ENCODE measurements around the gene RAB17. TPM values are rescaled to one million over a fixed set of nuclear protein-coding genes. Genes with fewer than 3 reads are reported as not detected.
A peak's percentile ranks its signal among the peaks of the same experiment; 100 is the strongest.

The RAB17 gene
- total RNA-seq, 1 donor from 2014 or later = 49.9 TPM

- H3K9me3 Mint-ChIP-seq (ENCODE audit: low read depth) = no peaks in the 10 kb centered on the region
- no peak for DNase-seq (ENCODE audit: low spot score, unreplicated experiment)
- no peak overlapping the region for H3K4me3 Mint-ChIP-seq (ENCODE audit: low read depth)
- peaks cover 5% of the 10 kb centered on the region for H3K27me3 Mint-ChIP-seq
- peaks cover 4% of the 10 kb centered on the region for H3K4me1 Mint-ChIP-seq (ENCODE audit: low read depth)
- TF ChIP-seq CTCF (IDR thresholded peaks at IDR 0.05; ENCODE audit: unreplicated experiment) = no peak
- H3K27ac Mint-ChIP-seq = no peak overlapping the region
- no peaks in the 10 kb centered on the region for H3K36me3 Mint-ChIP-seq (ENCODE audit: insufficient read depth)
Measured at GRCh38 chr2:237547841-237548416, 42.6 kb downstream of the RAB17 start.

GRCh38 chr2:237546876-237547395, 43.6 kb downstream of the RAB17 start:
- H3K36me3 Mint-ChIP-seq (ENCODE audit: insufficient read depth) = no peaks in the 10 kb centered on the region
- TF ChIP-seq CTCF (IDR thresholded peaks at IDR 0.05; ENCODE audit: unreplicated experiment) = no peak
- no peak overlapping the region for H3K4me3 Mint-ChIP-seq (ENCODE audit: low read depth)
- peaks cover 4% of the 10 kb centered on the region for H3K4me1 Mint-ChIP-seq (ENCODE audit: low read depth)
- H3K27me3 Mint-ChIP-seq = peaks cover 5% of the 10 kb centered on the region
- H3K9me3 Mint-ChIP-seq (ENCODE audit: low read depth) = no peaks in the 10 kb centered on the region
- H3K27ac Mint-ChIP-seq = peak overlapping the region; percentile 41
- DNase-seq (ENCODE audit: low spot score, unreplicated experiment) = no peak

GRCh38 chr2:237546040-237546875, 44.3 kb downstream of the RAB17 start:
- no peak for TF ChIP-seq CTCF (IDR thresholded peaks at IDR 0.05; ENCODE audit: unreplicated experiment)
- no peaks in the 10 kb centered on the region for H3K36me3 Mint-ChIP-seq (ENCODE audit: insufficient read depth)
- H3K4me3 Mint-ChIP-seq (ENCODE audit: low read depth) = no peak overlapping the region
- no peaks in the 10 kb centered on the region for H3K9me3 Mint-ChIP-seq (ENCODE audit: low read depth)
- no peak for DNase-seq (ENCODE audit: low spot score, unreplicated experiment)
- peaks cover 5% of the 10 kb centered on the region for H3K27me3 Mint-ChIP-seq
- H3K4me1 Mint-ChIP-seq (ENCODE audit: low read depth) = peaks cover 8% of the 10 kb centered on the region
- H3K27ac Mint-ChIP-seq = peak overlapping the region; percentile 41

GRCh38 chr2:237542001-237542704, 48.4 kb downstream of the RAB17 start:
- Mint-ChIP-seq H3K4me1 (ENCODE audit: low read depth) (peaks cover 10% of the 10 kb centered on the region), H3K27me3 (no peaks in the 10 kb centered on the region), H3K9me3 (ENCODE audit: low read depth) (no peaks in the 10 kb centered on the region), H3K36me3 (ENCODE audit: insufficient read depth) (no peaks in the 10 kb centered on the region), H3K4me3 (ENCODE audit: low read depth) (no peak overlapping the region), H3K27ac (no peak overlapping the region)
- no peak for DNase-seq (ENCODE audit: low spot score, unreplicated experiment)
- TF ChIP-seq CTCF (IDR thresholded peaks at IDR 0.05; ENCODE audit: unreplicated experiment) = no peak

- Mint-ChIP-seq H3K4me3 (ENCODE audit: low read depth) (no peak overlapping the region), H3K27me3 (no peaks in the 10 kb centered on the region), H3K36me3 (ENCODE audit: insufficient read depth) (no peaks in the 10 kb centered on the region), H3K27ac (no peak overlapping the region), H3K9me3 (ENCODE audit: low read depth) (no peaks in the 10 kb centered on the region), H3K4me1 (ENCODE audit: low read depth) (peaks cover 10% of the 10 kb centered on the region)
- DNase-seq (ENCODE audit: low spot score, unreplicated experiment) = no peak
- no peak for TF ChIP-seq CTCF (IDR thresholded peaks at IDR 0.05; ENCODE audit: unreplicated experiment)
Measured at GRCh38 chr2:237541243-237541642, 49.3 kb downstream of the RAB17 start.
